HG03571 (cell line): ENCODE data around the gene ZNF716.
"Not testable (repeated sequence)": the region's sequence is repeated elsewhere in the genome, so short reads cannot be mapped to it uniquely, and the experiment has no call there.

ENCODE experiments used
- ATAC-seq: cut with Tn5 transposase; IDR thresholded peaks from one replicate; pipeline ENCODE4 v1.9.1; 2021; ENCODE audit not compliant: unreplicated experiment

ZNF716 gene

GRCh38 chr7:57449904-57450303, at the start of gene ZNF716:
ZNF716 (plus strand) TSS chr7:57450177; CDS start chr7:57450289, 112 bp downstream.
- no peak for ATAC-seq

- ATAC-seq = no peak
Measured at GRCh38 chr7:57400531-57401155, 49.3 kb upstream of the ZNF716 start.

DNA sequence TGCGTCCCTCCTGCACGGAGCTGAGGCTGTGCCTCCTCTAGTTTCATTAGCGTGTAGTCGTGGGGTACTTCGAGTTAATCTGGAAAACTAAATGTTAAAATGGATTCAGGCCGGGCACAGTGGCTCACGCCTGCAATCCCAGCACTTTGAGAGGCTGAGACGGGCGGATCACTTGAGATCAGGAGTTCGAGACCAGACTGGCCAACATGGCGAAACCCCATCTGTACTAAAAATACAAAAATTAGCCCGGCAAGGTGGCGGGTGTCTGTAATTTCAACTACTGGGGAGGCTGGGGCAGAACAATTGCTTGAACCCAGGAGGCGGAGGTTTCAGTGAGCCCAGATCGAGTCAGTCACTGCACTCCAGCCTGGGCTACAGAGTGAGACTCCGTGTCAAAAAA, 46.9 kb upstream of the ZNF716 start:
- ATAC-seq = not testable (repeated sequence)

DNA sequence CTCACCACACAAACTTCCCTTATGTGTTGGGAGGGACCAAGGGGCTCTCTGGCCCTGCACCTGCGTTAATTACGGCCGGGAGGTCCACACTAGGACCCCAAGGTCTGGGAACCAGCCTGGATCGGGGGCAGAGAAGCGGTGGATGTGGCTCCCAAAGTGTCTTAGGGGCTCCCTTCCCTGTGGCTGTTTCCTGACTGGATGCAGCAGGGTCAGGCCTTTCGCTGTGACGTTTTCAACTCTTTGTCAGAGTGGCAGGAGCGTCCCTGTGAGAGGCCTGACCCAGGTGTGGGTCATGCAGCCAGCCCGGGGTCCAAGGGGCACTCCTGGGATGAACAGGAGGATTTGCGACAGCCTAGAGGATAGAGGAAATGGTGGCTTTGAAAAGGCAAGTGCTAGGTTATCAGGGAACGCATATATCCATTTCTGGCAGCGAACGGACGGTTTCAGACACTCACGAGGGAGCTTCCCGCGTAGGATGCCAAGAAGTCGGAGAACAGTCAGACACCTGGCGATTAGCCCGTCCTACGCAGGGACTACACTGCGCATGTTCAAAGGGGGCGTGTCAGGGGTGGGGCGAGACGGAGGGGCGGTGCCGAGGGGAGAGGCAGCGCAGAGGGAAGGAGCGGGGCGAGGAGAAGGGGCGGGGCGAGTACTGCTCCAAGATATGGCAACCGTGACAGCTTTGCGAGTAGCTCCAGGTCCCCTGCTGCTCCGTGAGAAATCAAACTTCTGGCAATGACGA, 46.2 kb upstream of the ZNF716 start:
- no peak for ATAC-seq

- no peak for ATAC-seq
Measured at GRCh38 chr7:57404343-57404966, 45.5 kb upstream of the ZNF716 start.

DNA sequence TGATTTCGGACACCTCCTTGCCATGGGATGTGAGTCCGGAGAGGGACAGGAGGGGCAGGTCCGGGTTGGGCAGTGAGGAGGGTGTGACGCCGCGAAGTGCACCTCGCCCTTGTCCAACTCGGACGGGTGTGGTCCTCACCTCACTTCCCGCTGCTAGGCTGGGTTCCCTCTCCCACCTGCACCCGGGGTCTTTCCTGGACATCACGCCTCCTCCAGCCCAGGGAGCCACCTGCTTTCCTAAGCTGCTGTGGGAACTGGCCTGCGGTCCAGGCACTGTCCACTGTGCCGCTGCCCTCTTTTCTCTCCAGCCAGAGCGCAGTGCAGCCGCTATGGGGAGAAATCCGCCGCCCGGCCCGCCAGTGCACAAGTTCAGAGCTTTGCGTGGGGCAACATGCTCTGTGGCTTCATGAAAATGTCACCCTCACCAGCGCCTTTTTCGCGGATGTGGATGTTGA, 45.0 kb upstream of the ZNF716 start:
- ATAC-seq = no peak

- ATAC-seq = no peak
Measured at GRCh38 chr7:57407125-57407524, 42.9 kb upstream of the ZNF716 start.

DNA sequence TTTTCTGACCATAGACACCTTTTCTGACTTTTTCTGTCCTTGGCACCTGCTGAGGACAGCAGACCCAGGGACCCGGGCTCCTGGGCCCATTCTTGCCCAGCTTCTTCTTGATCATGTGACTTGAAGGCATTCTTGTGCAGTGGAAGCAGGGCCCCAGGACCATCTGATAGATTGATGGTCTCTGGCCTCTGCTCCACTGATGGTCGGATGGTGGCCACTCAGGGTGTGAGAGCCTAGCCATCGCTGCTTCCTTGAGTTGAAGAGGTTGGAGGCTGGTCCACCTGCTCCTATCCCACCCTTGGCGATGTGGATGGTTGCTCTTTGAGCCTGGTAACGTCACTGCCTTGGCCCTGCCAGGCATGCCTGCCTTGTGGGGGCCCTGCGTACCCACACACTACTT, 37.8 kb upstream of the ZNF716 start:
- no peak for ATAC-seq

DNA sequence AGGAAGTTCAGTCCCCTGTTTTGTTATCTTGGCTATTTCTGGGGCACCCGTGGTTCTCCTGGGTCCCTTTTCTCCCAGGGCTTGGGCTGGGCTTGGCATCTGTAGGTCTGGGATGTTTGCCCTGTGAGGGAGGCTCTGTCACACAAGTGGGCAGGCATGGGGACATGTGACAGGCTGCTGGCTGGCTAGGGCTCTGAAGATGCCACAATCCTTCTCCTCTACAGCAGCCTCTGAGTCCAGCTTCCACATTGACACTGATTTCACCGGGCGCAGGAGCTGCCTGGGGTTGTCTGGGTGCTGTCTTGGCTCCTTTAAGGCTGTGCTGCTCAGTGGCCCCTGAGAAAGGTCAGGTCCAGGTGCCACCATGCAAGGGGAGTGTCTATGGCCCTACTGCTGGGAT, 37.4 kb upstream of the ZNF716 start:
- ATAC-seq = no peak

- ATAC-seq = no peak
Measured at GRCh38 chr7:57413529-57414398, 36.2 kb upstream of the ZNF716 start.

- ATAC-seq = no peak
Measured at GRCh38 chr7:57414415-57414814, 35.6 kb upstream of the ZNF716 start.

- ATAC-seq = no peak
Measured at GRCh38 chr7:57414852-57415251, 35.1 kb upstream of the ZNF716 start.

GRCh38 chr7:57415326-57415725, 34.7 kb upstream of the ZNF716 start:
- ATAC-seq = no peak

GRCh38 chr7:57415730-57416129, 34.2 kb upstream of the ZNF716 start:
- ATAC-seq = no peak

DNA sequence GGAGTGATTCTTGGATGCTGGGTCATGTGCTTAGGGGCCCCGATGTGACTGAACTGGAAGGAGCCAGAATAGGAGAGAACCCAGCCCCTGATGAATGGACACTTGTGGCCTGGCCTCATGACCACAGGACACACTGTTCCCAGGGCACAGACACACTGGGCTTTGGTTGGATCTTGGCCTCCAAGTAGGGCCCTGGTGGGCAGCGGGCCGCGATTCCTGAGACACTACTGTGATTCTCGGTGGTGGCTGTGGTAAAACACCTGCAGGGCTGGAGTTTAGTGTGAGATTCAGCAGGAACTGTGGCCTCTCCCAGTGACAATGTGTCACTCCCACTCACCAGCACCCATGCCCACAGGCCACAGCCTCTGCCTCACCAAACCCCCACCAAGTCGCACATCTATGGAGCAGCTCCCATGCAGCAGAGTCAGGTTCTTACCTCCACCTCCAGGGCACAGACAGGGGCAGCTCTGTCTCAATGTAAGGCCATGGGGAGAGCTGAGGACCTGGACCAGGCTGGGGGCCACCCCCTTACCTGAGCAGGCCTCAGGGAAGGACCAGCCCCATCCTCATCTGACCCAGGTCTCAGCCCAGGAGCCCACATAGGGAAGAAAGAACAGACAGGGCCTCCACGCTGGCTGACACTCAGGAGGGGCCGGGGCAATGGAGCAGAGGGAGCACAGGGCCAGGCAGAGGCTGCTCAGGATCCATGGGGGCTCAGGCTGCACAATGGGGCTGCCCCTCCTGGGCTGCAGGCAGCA, 33.2 kb upstream of the ZNF716 start:
- ATAC-seq = no peak

DNA sequence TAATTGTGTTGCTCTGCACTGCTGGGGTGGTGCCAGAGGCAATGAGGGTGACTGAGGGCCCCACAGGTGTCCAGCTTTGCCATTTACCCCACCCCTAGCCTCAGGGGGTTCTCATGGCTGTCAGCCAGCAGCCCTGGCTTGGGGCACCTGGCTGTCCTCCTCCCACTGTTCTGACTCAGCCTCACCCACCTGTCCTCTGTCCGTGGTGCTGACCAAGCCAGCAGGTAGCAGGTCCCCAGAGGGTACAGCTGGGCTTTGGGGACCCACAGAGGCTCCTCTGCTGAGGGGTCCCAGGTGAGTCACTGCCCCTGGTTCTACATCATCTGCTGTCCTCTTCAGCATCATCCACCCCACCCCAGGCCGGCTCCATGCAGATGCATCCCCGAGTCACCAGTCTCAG, 32.2 kb upstream of the ZNF716 start:
- no peak for ATAC-seq

DNA sequence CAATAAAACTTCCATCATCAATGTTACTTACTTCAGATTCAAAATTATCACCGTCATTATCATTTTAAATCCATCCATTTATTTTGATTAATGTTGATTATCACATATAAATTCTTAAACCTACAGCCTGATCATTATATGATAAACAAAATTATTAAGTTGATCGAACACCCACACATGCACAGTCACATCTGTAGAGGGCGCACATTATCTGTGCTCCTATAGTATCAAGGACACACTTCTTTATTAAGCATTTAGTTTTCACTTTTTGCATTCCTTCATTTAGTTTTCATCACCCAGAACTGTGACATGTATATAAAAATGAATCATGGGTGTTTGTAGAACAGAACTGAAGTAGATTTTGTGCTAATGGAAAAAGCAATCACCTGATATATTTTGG, 26.2 kb upstream of the ZNF716 start:
- ATAC-seq = no peak

- no peak for ATAC-seq
Measured at GRCh38 chr7:57424515-57425238, 25.3 kb upstream of the ZNF716 start.

GRCh38 chr7:57425239-57425944, 24.6 kb upstream of the ZNF716 start:
- no peak for ATAC-seq
